Tibial nerve (tissue), 4 donors: Measurements from ENCODE around the gene ZBED5.

Source experiments
- CTCF ChIP-seq, 5 experiments: fragments of 200-600 bp in 3 of 5; fragments of 450-650 bp in 2 of 5; sonication (generic) in 3 of 5; IDR thresholded peaks; one replicate each; pipeline ENCODE4 v1.5.1; 2016 to 2019; ENCODE audit warnings: antibody characterized with exemption in 5 of 5, mild to moderate bottlenecking in 3 of 5, moderate library complexity in 2 of 5
- EP300 ChIP-seq, 2 donors: sonication (generic); formaldehyde crosslinking; IDR thresholded peaks; one replicate each; pipeline ENCODE4 v1.6.1; 2017; ENCODE audit warnings: antibody characterized with exemption in 2 of 2, mild to moderate bottlenecking in 1 of 2
- POLR2A ChIP-seq, 2 donors: fragments of 450-650 bp; IDR thresholded peaks; one replicate each; pipeline ENCODE4 v1.6.1; 2017; ENCODE audit warnings: antibody characterized with exemption in 2 of 2, mild to moderate bottlenecking in 2 of 2, moderate library complexity in 2 of 2

DNA sequence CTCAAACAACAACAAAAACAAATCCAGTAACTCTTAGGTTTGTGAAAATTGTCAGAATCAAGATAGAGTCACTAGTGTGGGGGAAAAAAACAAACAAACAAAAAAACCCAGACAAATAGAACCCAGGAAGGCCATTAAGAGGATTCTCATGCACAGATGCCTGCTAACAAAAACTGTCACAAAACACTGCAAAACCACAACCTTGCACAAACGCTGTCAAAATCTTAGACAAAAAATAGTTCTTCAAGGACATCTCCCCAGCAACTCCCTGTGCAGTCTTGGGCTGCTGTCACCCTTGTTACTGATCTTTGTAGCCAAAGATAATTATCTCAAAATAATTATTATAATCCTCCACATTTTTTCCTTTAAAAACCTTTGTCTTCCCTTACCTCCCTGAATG, 4.6 kb upstream of the ZBED5 start:
- TF ChIP-seq CTCF (IDR thresholded peaks at IDR 0.05) (no peak), POLR2A (IDR thresholded peaks at IDR 0.05) (no peak), EP300 (IDR thresholded peaks at IDR 0.05) (no peak)
